Transverse colon (tissue), 1 donor: ENCODE measurements around the gene ENOX1.

Experiments
- EP300 ChIP-seq: sonication (generic); formaldehyde crosslinking; IDR thresholded peaks from one replicate; pipeline ENCODE4 v1.6.1; 2017; ENCODE audit warnings: antibody characterized with exemption, low read depth
- POLR2A ChIP-seq: fragments of 450-650 bp; IDR thresholded peaks from one replicate; pipeline ENCODE4 v1.6.1; 2016; ENCODE audit warnings: antibody characterized with exemption, mild to moderate bottlenecking, moderate library complexity

DNA sequence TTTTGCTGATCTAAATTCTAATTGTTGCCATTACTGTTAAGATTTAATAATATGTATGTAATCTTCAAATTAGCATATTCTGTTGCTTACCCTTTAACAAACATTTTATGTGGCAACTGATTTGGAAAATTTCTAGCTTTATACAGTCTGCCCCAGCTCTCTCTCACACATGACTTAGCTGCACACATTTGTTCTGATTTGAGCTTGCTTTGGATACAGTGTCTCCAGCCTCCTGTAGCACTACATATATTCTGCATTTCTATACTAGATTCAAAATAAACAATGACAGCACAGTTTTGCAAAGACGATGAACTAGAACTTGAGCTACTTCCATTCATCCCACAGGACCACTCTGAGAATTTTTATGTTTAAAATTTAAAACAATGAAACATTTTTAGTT is 508.6 kb downstream of the ENOX1 start:
- TF ChIP-seq EP300: no peak
- TF ChIP-seq POLR2A: no peak
